GM21786 (cell line): ENCODE data around the gene LAPTM4A.
"Not testable (repeated sequence)": the region's sequence is repeated elsewhere in the genome, so short reads cannot be mapped to it uniquely, and the experiment has no call there.

Experiments
- ATAC-seq: cut with Tn5 transposase; IDR thresholded peaks from one replicate; pipeline ENCODE4 v1.9.1; 2021; ENCODE audit not compliant: unreplicated experiment

LAPTM4A gene

DNA sequence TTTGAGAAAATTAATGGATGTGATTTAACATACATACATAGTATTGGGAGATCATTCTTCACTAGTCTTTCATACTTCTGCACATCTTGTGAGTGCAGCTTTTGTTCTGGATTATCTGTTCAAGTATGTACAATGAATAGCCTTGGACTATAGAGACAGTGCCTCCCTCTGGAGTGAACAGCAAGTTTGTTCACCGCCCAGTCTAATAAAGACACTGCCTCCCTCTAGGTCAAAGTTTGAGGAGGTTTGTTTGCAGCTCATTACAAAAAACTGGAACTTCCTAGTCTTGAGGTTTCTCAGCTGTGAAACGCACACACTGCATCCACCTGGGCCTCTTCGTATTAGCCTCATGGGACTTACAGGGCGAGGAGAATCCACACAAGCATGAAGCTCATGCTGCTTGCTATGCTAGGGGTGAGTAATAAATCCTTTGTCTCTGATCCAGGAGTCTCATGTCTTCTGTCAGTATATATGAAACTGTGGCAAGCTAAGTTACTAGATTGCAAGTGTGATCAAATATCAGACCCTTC is 26.0 kb upstream of the LAPTM4A start:
- no peak for ATAC-seq

DNA sequence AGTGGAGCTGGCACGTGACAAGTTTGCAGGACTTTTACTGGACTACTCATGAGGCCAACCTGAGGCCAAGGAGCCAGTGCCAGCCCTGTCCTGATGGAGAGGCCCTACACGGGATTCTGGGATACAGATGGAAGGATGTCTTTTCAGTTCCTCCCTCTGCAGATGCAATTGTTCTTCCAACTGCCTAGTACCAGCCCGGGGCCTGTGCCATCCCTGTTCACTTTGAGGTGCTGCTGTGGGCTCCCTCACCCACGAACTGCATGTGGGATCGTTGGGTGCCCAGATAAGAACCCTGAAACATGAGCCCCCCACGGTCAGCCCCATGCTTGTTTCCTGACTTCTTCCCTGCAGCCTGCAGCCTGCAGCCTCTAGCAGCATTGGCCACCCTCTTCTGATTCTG is 25.3 kb upstream of the LAPTM4A start:
- ATAC-seq = no peak

DNA sequence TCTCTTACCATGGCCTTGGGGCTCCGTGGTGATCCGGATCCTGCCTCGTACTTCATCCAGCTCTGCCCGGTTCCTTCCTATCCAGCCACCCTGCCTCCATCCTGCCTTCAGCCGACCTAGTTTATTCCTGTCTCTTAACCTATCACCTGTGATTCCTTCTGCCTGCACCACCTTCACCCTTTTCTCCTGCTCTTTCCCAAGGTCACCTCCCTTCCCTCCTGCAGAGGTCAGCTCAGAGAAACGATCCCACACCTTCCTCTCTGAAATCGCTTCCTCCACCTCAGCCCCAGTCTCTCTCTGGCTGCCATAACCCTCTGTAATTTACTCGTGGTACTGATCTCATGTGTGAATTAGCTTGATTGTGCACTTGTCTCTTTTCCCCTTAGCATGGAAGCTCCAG is 23.5 kb upstream of the LAPTM4A start:
- ATAC-seq = no peak

DNA sequence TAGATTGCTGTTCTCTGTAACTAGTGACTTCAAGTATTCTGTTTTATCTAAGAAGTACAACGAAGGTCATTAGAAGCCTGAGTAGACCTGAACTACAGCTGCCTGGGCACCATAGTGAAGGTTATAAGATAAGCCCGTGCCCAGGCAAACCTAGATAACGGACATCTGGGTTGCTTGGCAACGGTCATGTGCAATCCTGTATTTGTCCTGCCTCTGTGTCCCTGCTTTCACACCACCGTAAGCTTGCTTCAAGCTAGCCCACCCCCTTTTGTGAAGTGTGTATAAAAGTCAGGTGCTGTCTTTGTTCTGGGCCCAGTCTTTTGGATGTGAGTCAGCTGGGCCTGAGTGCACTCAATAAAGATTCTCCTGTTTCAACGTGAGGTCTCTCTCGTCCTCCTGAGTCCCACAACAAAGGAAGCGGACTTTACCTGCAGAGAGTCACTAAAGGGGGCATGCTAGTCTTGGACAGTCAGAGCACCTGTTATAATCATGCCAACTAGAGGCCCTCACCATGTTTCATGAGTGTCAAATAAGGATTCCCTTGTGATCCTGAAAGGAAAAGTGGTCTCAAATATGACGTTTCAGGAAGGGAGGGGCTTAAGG is 22.7 kb upstream of the LAPTM4A start:
- ATAC-seq = not testable (repeated sequence)

DNA sequence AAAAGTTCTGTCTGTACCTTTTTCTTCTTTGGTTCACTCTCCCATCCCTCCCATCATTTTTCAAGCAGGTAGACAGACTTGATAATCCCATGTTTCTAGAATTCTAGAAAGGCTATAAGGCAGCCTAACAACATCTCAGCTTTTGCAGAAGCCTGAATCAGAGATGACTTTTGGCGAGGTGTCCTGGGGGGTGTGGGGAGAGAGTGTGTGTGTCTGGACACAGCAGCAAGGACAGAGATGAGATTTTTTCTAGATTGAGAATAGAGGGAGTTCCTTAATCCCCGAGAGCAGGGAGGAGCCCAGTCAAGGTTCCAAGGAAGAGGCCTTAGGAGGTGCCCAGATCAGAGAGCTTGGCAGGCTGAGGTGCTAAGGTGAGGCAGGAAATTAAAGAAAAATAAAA is 22.0 kb upstream of the LAPTM4A start:
- no peak for ATAC-seq

DNA sequence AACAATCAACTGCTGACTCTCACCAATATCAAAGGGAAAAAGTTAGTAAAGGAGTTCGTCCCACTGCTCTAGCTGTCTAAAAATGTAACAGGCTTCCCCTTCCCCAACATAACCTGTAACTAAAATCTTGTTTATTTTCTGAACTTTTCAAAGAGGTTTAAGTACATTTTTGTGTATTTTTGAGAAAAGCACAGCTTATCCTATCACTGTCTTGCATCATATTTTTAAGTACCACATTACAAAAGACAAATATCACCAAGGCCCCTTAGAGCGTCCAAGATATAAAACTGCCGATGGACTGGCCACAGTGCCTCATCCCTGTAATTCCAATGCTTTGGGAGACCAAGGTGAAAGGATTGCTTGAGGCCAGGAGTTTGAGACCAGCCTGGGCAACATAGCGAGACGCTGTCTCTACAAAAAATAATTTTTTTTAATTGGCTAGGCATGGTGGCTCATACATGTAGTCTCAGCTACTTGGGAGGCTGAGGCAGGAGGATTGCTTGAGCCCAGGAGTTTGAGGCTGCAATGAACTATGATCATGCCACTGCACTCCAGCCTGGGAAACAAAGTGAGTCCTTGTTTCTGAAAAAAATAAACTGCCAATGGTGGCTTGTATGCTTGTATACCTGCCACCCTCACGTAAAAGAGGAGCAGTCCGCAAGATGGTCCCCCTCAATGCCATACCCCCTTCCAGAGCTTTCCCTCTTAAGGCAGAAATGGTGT is 21.2 kb upstream of the LAPTM4A start:
- no peak for ATAC-seq

DNA sequence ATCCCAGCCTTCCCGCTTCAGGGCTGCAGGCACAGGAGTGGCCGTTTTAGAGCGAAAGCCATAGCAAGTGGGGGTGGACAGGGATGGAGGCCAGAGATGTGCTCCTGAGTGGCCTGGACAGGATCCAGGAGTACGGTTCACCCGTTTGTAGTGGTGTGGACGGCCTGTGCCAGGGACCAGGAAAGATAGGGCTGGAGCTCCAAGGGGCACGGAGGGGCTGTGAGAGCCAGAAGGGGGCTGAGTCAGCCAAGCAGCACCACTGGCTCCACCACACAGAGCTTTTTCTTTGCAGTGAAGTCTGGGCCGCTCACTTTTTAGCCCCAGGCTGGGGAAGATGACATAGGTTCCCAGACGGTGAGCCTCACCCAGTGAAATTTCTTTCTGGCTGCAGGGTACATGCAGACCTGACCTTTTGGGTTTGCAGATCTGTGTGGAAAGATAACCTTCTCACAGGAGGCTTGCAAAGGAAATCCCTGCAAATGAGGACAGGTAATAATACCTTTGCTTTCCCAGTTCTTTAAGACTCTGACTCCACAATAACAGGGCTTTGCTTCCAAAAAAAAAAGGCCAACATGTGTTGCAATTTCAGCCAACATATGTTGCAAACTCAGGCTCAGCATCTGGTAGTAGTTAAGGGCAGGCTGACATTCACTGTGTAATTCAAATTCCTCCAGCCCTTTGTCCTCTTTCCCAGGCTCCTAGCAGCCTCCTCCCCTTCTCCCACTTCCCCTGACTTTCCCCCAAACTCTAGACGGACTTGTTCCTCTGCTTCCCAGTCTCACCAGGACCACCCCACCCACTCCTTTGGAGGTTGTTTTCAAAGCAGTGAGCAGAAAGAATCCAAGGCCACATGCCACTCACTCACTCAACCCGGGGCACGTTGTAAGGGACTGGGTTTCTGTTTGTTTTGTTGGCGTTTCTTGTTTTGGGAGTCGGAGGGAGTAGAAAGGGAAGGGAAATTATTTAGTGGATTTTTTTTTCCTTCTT is 20.3 kb upstream of the LAPTM4A start:
- ATAC-seq = no peak

DNA sequence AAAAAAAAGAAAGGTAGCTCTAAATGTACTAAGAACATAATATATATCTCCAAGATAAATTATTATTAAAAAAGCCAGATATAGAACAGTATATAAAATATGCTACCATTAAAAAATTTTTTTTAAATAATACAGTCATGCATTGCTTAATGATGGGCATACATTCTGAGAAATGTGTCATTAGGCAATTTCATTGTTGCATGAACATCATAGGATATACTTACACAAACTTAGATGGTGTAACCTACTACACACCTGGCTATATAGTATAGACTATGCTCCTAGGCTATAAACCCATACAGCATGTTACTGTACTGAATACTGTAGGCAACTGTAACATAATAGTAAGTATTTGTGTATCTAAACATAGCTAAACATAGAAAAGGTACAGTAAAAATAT is 18.3 kb upstream of the LAPTM4A start:
- no peak for ATAC-seq

DNA sequence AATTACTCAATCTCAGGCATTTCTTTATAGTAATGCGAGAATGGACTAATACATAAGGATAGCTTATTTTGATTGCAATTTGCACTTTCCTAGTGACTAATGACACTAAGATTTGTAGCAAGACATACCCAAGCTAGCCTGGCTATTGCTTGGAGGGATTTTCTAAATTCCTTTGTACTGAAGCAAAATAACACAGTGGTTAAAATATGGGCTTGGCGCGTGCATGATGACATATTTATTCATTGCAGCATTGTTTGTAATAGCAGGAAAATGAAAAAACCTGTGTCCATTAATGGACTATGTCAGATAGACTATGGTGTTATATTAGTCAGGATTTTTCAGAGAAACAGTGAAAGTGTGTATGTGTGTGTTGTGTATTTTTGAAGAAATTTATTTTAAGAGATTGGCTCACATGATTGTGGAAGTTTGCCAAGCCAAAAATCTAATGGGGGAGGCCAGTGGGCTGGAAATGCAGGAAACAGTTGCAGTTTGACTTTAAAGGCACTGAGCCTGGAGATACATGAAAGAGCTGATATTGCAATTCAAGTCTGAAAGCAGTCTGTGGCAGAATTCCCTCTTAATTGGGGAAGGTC is 16.7 kb upstream of the LAPTM4A start:
- ATAC-seq = no peak

DNA sequence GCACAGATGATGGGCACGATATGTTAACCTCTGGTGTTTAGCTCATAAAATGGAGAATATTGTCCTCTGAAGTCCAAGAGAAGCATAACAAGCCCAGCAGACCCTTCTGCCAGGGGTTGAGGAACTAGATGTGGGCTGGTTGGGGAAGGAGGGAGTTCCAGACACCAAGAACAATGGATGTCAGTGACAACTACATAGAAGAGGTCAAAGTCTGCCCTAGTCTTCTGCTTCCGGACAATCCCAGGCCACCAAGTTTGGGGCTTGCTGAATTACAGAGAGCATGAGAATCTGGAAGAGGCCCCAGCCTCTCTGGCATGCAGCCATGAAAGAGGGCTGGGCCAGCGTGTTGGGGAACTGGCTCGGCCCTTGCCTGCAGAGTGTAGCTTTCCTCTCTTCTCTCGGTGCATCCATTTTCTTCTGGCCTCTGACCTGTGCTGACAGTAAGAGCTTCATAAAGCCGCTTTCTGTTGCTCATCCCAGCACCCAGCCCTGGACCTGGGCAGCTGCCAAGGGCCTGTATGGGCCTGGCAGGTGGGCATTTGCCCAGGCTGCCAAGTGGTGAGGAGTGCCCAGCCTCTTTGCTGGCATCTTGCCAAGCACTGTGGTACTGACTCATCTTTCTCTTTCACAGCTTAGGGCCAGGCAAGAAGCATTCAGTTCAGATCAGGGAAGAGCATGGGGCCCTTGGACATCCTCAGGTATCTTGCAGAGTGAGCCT is 14.6 kb upstream of the LAPTM4A start:
- ATAC-seq = no peak

DNA sequence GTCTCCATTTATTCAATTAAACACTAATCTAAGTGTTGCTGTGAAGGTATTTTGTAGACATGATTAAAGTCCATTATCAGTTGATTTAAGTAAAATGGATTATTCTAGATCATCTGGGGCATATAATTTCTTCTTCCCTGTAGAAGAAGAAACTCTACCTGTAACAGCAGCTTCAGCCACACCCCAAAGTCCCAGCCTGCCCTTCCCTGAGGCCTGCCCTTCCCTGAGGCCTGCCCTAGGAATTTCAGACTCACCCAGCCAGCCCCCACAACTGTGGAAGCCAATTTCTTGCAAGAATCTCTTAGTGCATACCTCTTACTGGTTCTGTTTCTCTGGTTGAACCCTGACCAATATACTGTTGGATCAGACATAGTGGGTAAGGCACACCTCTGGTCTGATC is 13.4 kb upstream of the LAPTM4A start:
- no peak for ATAC-seq

DNA sequence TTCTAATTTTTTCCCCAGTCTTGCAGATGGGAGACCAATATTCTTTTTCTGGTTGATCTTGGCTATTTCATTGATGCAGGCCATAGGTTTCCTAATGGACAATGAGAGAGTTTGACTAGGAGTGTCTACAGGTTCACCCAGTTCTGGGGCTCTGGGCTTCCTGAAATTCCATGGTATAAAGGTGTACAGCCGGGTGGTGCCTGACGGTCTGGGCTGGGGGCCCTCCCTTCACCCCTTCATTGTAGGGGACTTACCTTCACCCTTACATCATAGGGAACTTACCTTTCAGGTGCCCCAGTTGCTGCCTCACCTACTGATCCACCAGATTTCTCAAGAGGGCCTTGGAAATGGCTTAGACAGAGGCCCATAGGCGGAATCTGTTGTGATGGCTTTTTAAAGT is 13.0 kb upstream of the LAPTM4A start:
- ATAC-seq = no peak

DNA sequence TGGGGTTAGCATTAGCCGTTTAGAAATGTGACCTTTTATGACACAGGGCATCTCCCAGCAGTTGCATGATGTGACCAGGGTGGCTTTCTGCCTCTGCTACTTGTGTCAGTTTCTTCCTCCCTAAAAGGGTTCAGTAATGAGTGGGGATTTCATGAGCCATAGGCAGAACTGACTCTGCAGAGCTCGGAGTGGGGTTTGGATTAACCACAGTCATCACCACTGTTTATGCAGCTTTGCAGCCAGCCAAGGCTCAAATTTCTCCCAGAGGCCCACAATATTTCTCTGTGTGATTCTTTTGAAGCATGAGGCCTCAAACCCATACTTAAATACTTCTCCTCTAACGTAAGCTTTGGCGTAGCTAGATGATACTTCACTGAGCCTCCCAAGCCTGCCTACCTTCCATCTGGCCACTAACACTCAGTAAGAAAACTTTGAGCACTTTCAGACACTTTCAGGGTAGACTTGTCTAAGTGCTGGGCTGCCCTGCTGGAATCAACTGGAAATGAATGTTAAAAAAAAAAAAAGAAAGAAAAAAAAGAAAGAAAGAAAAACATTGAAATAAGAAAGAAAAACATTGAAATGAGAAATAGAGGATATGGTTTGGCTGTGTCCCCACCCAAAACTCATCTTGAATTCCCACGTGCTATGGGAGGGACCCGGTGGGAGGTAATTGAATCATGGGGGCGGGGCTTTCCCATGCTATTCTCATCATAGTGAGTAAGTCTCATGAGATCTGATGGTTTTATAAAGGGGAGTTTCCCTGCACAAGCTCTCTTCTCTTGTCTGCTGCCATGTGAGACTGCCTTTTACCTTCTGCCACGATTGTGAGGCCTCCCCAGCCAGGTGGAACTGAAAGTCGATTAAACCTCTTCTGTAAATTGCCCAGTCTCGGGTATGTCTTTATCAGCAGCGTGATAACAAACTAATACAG is 11.5 kb upstream of the LAPTM4A start:
- no peak for ATAC-seq

DNA sequence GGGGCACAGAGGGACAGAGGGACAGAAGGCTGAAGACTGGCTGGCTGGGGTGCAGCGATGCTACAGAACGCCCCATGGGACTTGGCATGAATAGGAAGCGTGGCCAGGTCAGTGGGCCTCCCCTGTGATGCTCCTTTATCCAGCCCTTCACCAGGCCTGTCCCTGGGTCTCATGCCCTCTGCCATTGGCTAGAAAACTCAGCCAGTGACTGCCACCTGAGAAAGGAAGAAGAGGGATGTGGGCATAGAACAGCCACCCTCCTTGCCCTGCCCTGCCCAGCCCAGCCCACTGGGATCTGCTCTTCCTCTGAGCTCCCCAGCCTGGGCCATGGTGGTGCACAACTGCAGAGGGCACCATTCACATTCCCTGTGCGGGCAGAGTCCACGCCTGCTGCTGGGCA is 10.5 kb upstream of the LAPTM4A start:
- ATAC-seq = no peak

DNA sequence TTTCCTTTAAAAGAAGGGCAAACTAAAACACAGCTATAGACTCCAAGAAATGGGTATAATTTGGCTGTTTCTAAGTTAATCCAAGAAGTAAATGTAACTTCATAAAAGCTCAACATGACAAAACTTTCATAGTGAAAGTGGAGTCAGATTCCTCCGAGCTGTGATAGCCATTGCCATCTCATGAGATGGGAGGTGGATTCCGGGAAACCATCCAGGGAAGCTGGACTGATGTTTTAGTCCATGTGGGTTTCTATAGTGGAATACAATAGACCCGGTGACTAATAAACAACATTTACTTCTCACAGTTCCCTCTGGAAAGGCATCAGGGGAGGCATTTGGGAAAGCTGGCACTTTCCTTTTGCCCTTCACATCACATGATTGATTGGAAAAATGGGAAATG is 10.0 kb upstream of the LAPTM4A start:
- no peak for ATAC-seq

DNA sequence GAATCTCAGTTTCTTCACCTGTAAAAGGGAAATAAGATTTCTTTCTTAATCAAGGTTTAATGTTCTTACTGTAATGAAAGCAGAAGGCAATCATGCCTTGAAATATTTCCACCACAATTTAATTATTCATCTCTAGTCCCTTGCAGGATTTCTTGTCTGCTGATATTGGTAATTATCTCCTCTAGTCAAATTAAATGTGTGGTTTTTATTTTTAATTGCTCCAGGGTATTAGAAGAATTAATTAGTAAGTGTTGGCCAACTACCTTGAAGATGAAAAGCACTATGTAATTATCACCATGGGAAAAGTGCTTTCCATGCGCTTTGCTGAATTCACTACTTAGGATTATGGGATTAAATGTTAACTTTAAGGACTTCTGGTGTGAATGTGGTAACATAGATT is 8.7 kb upstream of the LAPTM4A start:
- ATAC-seq = no peak

DNA sequence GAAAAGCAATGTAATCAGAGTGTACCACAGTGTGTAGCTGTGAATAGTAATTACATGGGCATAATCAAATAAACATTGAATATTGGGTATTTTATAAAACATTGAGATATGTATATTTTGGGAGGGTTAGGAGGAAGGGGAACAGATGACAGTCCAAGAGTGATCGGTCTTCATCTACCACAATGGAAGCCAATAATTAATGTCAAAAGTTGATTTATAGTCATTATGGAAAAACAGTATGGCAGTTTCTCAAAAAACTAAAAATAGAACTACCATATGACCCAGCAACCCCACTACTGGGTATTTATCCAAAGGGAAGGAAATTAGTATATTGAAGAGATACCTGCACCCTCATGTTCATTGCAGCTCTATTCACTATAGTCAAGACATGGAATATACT is 5.8 kb upstream of the LAPTM4A start:
- no peak for ATAC-seq

DNA sequence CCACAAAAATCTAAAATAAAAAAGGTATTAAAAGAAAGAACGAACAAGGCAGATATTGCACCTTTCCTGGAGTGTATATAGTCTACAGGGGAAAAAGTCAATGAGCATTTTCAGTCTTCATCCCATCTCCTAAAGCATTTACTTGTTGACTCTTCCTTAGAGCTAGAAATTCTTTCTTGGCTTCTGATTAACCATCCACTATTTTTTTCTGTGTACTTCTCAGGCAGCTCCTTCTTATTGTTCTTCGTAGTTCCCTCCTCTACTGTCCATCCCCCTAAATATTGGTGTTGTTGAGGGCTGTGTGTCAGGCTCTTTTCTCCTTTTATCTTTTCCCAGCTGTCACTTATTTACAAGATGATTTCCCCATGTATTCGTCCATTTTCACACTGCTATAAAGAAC is 3.5 kb upstream of the LAPTM4A start:
- no peak for ATAC-seq

DNA sequence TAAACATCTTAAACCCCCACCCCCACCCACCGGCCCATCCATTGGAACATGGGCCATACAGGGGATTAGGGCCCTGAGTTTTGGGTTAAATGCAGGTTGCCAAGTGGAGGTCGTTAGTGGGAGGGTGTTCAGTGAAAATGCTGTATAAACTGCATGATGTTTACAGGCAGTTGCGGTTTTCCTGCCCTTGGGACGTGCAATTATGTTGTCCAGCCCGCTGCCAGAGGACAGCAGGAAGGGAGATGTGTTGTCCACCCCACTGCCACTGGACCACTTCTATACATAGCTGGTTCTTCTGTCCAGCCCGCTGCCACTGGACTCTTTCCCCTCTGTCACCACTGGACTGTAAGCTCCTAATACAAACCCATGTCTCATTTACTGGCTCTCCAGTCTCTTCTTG is 2.7 kb upstream of the LAPTM4A start:
- ATAC-seq = no peak
